Right lobe of liver (tissue), 4 donors: ENCODE results near the gene MMP13.

Source experiments
- POLR2A ChIP-seq: fragments of 450-650 bp; IDR thresholded peaks from one replicate; pipeline ENCODE4 v1.6.1; 2017; ENCODE audit warnings: antibody characterized with exemption, mild to moderate bottlenecking
- TF ChIP-seq, protein P1 (sequence below), 4 donors: fragments of 200-600 bp in 3 of 4; fragments of 450-650 bp in 1 of 4; IDR thresholded peaks; one replicate each; pipeline versions ENCODE4 v1.5.1 to v1.8.0; 2016 to 2022; ENCODE audit warnings: antibody characterized with exemption in 4 of 4, mild to moderate bottlenecking in 2 of 4
- donor health status: DM: no; HTN: no; CAD: no.
- donor health status: DM: no; HTN: no; CAD: no.
- donor health status: DM: no; HTN: yes; CAD: no.

DNA sequence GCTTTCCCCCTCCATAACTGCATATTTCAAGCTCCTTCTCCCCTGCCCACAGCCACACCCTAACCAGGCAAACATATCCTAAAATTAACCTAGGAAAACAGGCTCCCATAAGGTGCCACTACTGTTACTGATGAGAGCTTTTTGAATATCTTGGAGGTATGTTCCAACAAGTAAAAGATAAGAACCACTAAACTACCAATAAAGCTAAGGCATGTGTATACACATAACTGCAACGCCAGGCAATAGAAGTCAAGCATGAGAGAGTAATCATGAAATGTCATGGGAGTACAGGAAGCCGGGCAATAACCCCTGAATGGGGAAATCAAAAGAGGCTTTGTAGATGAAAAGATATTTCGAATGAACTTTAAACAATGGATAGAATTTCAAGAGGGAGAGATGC lies 9.3 kb downstream of the MMP13 start:
- TF ChIP-seq, protein P1, sequence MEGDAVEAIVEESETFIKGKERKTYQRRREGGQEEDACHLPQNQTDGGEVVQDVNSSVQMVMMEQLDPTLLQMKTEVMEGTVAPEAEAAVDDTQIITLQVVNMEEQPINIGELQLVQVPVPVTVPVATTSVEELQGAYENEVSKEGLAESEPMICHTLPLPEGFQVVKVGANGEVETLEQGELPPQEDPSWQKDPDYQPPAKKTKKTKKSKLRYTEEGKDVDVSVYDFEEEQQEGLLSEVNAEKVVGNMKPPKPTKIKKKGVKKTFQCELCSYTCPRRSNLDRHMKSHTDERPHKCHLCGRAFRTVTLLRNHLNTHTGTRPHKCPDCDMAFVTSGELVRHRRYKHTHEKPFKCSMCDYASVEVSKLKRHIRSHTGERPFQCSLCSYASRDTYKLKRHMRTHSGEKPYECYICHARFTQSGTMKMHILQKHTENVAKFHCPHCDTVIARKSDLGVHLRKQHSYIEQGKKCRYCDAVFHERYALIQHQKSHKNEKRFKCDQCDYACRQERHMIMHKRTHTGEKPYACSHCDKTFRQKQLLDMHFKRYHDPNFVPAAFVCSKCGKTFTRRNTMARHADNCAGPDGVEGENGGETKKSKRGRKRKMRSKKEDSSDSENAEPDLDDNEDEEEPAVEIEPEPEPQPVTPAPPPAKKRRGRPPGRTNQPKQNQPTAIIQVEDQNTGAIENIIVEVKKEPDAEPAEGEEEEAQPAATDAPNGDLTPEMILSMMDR (IDR thresholded peaks at IDR 0.05), result no peak
- TF ChIP-seq POLR2A, result no peak
